ENCODE measurements around the gene PPFIBP1. TPM values are rescaled to one million over a fixed set of nuclear protein-coding genes. Genes with fewer than 3 reads are reported as not detected.

PPFIBP1 gene
- total and polyA plus RNA-seq, 2 of the 8 experiments (the other 6 are each of a cell fraction or from before 2014, with no cell fraction given) = 7.7 to 31.3 TPM

GRCh38 chr12:27477049-27477448 lies 47.0 kb upstream of the PPFIBP1 start (continued):
- TF ChIP-seq KDM4A (IDR thresholded peaks at IDR 0.05; ENCODE audit: low read depth, low read length, severe bottlenecking) (no peak), RFX5 (IDR thresholded peaks at IDR 0.05; ENCODE audit: borderline replicate concordance, low read depth, low read length) (no peak), EGR1 (IDR thresholded peaks at IDR 0.05; ENCODE audit: borderline replicate concordance, low read depth, low read length) (no peak), CTCF (IDR thresholded peaks at IDR 0.05; ENCODE audit: control extremely low read depth in 1 of 3, insufficient read depth in 1 of 3, low read depth in 1 of 3, low read length in 3 of 3) (no peak)

All from H1 (cell line).